BJ (cell line): ENCODE results near the gene IWS1. TPM values are rescaled to one million over a fixed set of nuclear protein-coding genes. Genes with fewer than 3 reads are reported as not detected.

Source experiments
- CTCF ChIA-PET: fragments of 350-600 bp; formaldehyde crosslinking; extraction: SDS; loops from one replicate; lab custom pipeline; 2021; ENCODE audit warnings: antibody characterized with exemption, inconsistent platforms; lab: Yijun Ruan, JAX
- POLR2A ChIA-PET: fragments of 300-600 bp; sonication (Branson Sonifier 250); formaldehyde crosslinking; extraction: SDS; loops from one replicate; lab custom pipeline; 2021; ENCODE audit warnings: antibody characterized with exemption; lab: Charles Lee
- DNase-seq: peaks from one replicate; pipeline ENCODE4 v3.0.0-alpha.2; 2011; ENCODE audit warnings: low read depth
- H3K27me3 ChIP-seq: 2 replicates; pipeline ENCODE4 v1.6.0; 2011; ENCODE audit warnings: low read length; ENCODE audit not compliant: control insufficient read depth, insufficient read depth
- H3K36me3 ChIP-seq: 2 replicates; pipeline ENCODE4 v1.5.1; 2011; ENCODE audit warnings: low read length; ENCODE audit not compliant: control insufficient read depth, insufficient read depth
- H3K4me3 ChIP-seq: 2 replicates; pipeline ENCODE4 v1.5.1; 2011; ENCODE audit warnings: low read depth, mild to moderate bottlenecking, control low read depth, low read length
- CTCF ChIP-seq: IDR thresholded peaks from 2 replicates; pipeline ENCODE4 v1.5.1; 2011; ENCODE audit warnings: low read depth, mild to moderate bottlenecking, control low read depth, inconsistent platforms, low read length, moderate library complexity; ENCODE audit not compliant: insufficient read depth
- polyA plus RNA-seq: library from polyadenylated mRNA; depleted of rRNA; stranded (reverse); fragments of >200 nt; gene quantifications from 2 replicates; pipeline ENCODE4 v1.2.3, GENCODE V29; 2011

IWS1 gene
- polyA plus RNA-seq, 1 experiment: 23.9 TPM

- POLR2A ChIA-PET: no interaction called here
- no peak for DNase-seq
- TF ChIP-seq CTCF: no peak
- Histone ChIP-seq H3K36me3 (peaks cover 3% of the 10 kb centered on the region), H3K27me3 (no peaks in the 10 kb centered on the region), H3K4me3 (no peak overlapping the region)
- CTCF ChIA-PET: interaction anchor here (1.0 kb wide), 1 partner anchor 139 kb away, joined by 3 read pairs; no protein-coding TSS in a partner anchor
Measured at GRCh38 chr2:127511090-127511695, 15.1 kb downstream of the IWS1 start.

- CTCF ChIA-PET: interaction anchor here (1.0 kb wide), 1 partner anchor 140 kb away, joined by 3 read pairs; no protein-coding TSS in a partner anchor
- Histone ChIP-seq H3K36me3 (peaks cover 3% of the 10 kb centered on the region; the same call in 1 of the 2 replicates), H3K27me3 (no peaks in the 10 kb centered on the region), H3K4me3 (no peak overlapping the region)
- no peak for TF ChIP-seq CTCF
- no peak for DNase-seq
- POLR2A ChIA-PET: interaction anchor here (0.6 kb wide), 1 partner anchor 216 kb away, joined by 14 read pairs; no protein-coding TSS in a partner anchor
Measured at GRCh38 chr2:127510073-127510472, 16.2 kb downstream of the IWS1 start.

GRCh38 chr2:127508631-127509034 is 17.7 kb downstream of the IWS1 start:
- DNase-seq: peak; percentile 99
- ChIA-PET POLR2A (interaction anchor here (1.5 kb wide), 1 partner anchor 18 kb away, joined by 3 read pairs; the partner anchor contains the start of gene IWS1), CTCF (interaction anchor here (0.8 to 1.8 kb wide), 4 partner anchors 13 to 187 kb away, joined by 3 to 4 read pairs (median 3); no protein-coding TSS in a partner anchor)
- Histone ChIP-seq H3K27me3 (no peaks in the 10 kb centered on the region), H3K36me3 (no peaks in the 10 kb centered on the region; the same call in 1 of the 2 replicates), H3K4me3 (no peak overlapping the region)
- no peak for TF ChIP-seq CTCF

- Histone ChIP-seq H3K4me3 (no peak overlapping the region), H3K27me3 (no peaks in the 10 kb centered on the region), H3K36me3 (peaks cover 1% of the 10 kb centered on the region; the same call in 1 of the 2 replicates)
- ChIA-PET POLR2A (interaction anchor here (1.5 kb wide), 1 partner anchor 18 kb away, joined by 3 read pairs; the partner anchor contains the start of gene IWS1), CTCF (interaction anchor here (0.6 to 1.8 kb wide), 5 partner anchors 12 to 188 kb away, joined by 3 to 4 read pairs (median 3); no protein-coding TSS in a partner anchor)
- DNase-seq: no peak
- no peak for TF ChIP-seq CTCF
Measured at GRCh38 chr2:127508023-127508630, 18.2 kb downstream of the IWS1 start.

- peaks cover 2% of the 10 kb centered on the region for H3K36me3 ChIP-seq
- no peak for DNase-seq
- H3K27me3 ChIP-seq: no peaks in the 10 kb centered on the region
- ChIA-PET CTCF (interaction anchor here (0.8 to 1.0 kb wide), 2 partner anchors 27 to 190 kb away, joined by 3 read pairs; no protein-coding TSS in a partner anchor), POLR2A (no interaction called here)
- no peak for TF ChIP-seq CTCF
- H3K4me3 ChIP-seq: no peak overlapping the region
Measured at GRCh38 chr2:127506510-127506909, 19.8 kb downstream of the IWS1 start.
